ENCODE data around the gene BCAR3. TPM values are rescaled to one million over a fixed set of nuclear protein-coding genes. Genes with fewer than 3 reads are reported as not detected.

Gene BCAR3
- total RNA-seq, 2 donors from 2014 or later, result 32.7 to 48.7 TPM

DNA sequence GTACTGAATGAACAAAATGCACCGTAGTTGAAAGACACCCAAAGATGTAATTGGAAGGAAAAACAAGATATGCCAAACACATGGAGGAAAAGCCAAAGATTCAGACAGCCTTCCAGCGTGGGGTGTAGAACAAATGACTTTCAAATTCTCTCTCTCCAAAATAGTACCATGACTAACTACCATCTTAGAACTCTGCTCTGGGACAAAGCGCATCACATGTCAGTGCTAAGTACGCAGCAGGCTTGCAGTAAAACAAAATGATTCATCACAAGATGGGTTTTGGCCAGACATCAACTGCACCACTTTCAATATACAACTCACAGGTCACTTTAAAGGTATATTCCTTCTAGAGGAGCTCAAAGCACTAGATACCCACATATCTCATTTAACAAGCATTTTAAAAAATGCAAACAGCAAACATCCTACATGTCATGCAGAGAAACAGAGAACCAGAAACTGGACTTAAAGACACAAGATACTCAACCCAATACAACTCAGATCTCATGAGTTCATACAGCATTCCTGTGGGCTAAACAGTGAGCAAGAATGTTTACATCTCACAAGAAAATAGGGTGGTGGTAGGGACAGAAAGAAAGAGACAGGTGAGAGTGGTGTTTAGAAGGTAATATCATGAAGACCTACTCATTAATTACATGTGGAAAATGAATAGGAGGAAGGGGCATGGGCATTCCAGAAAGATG is 75.7 kb downstream of the BCAR3 start:
- Mint-ChIP-seq H3K27ac (no peak overlapping the region), H3K4me1 (peaks cover 62% of the 10 kb centered on the region), H3K27me3 (ENCODE audit: insufficient read depth) (no peaks in the 10 kb centered on the region), H3K4me3 (no peak overlapping the region), H3K36me3 (ENCODE audit: low read depth) (peaks cover 19% of the 10 kb centered on the region), H3K9me3 (no peaks in the 10 kb centered on the region)
- TF ChIP-seq, protein P1, sequence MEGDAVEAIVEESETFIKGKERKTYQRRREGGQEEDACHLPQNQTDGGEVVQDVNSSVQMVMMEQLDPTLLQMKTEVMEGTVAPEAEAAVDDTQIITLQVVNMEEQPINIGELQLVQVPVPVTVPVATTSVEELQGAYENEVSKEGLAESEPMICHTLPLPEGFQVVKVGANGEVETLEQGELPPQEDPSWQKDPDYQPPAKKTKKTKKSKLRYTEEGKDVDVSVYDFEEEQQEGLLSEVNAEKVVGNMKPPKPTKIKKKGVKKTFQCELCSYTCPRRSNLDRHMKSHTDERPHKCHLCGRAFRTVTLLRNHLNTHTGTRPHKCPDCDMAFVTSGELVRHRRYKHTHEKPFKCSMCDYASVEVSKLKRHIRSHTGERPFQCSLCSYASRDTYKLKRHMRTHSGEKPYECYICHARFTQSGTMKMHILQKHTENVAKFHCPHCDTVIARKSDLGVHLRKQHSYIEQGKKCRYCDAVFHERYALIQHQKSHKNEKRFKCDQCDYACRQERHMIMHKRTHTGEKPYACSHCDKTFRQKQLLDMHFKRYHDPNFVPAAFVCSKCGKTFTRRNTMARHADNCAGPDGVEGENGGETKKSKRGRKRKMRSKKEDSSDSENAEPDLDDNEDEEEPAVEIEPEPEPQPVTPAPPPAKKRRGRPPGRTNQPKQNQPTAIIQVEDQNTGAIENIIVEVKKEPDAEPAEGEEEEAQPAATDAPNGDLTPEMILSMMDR (conservative IDR thresholded peaks at IDR 0.05), result no peak
- peaks cover 49% of the 10 kb centered on the region for H3K36me3 ChIP-seq (ENCODE audit: control insufficient read depth, insufficient read depth, low read length)
- DNase-seq, result peak; percentile 6
- no peaks in the 10 kb centered on the region for H3K27me3 ChIP-seq (ENCODE audit: control insufficient read depth, insufficient read depth, low read length, poor library complexity, severe bottlenecking)
- H3K9me3 ChIP-seq (ENCODE audit: control insufficient read depth, low read length), result no peaks in the 10 kb centered on the region
- peaks cover 18% of the 10 kb centered on the region for H3K4me1 ChIP-seq (ENCODE audit: control insufficient read depth, insufficient read depth, low read length)
- no peak overlapping the region for H3K4me3 ChIP-seq (ENCODE audit: low read length)
- WGBS, 2 experiments (ENCODE audit: insufficient coverage in 1 of 2, insufficient read length in 1 of 2), result 88 to 92% methylated on average over 2 to 4 of the region's 4 CpGs
- no peak overlapping the region for H3K27ac ChIP-seq (ENCODE audit: low read depth, low read length)
- H3K9ac ChIP-seq (ENCODE audit: extremely low read depth, low read length, poor library complexity, severe bottlenecking), result no peak overlapping the region

- Mint-ChIP-seq H3K36me3 (ENCODE audit: low read depth) (peaks cover 17% of the 10 kb centered on the region), H3K27ac (no peak overlapping the region), H3K4me3 (no peak overlapping the region), H3K4me1 (peaks cover 62% of the 10 kb centered on the region), H3K27me3 (ENCODE audit: insufficient read depth) (no peaks in the 10 kb centered on the region), H3K9me3 (no peaks in the 10 kb centered on the region)
- no peak for DNase-seq
- TF ChIP-seq, protein P1 (conservative IDR thresholded peaks at IDR 0.05), result no peak
- Histone ChIP-seq H3K36me3 (ENCODE audit: control insufficient read depth, insufficient read depth, low read length) (peaks cover 51% of the 10 kb centered on the region), H3K27ac (ENCODE audit: low read depth, low read length) (no peak overlapping the region), H3K9ac (ENCODE audit: extremely low read depth, low read length, poor library complexity, severe bottlenecking) (no peak overlapping the region), H3K9me3 (ENCODE audit: control insufficient read depth, low read length) (no peaks in the 10 kb centered on the region), H3K4me1 (ENCODE audit: control insufficient read depth, insufficient read depth, low read length) (peaks cover 16% of the 10 kb centered on the region), H3K27me3 (ENCODE audit: control insufficient read depth, insufficient read depth, low read length, poor library complexity, severe bottlenecking) (no peaks in the 10 kb centered on the region), H3K4me3 (ENCODE audit: low read length) (no peak overlapping the region)
- 94 to 95% methylated on average over 9 to 10 of the region's 10 CpGs for WGBS, 2 experiments (ENCODE audit: insufficient coverage in 1 of 2, insufficient read length in 1 of 2)
Measured at GRCh38 chr1:93605026-93605568, 76.5 kb downstream of the BCAR3 start.

DNA sequence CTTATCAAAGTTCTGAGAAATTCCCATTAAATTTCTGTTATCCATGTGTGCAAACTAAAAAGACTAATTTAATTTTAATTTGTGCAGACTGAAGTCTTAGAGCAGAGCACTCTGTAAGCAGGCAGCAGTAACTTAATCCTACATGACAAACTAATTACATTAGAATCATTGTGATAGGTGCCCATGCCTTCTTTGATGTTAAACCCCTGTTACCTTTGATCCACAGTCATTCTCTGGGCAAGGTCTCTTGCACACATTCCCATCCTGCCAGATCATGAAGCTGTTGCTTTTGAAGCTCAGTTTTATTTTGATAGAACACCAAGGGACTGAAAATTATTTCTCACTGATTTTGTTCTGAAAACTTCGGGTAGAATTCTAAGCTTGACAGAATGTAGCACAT is 77.2 kb downstream of the BCAR3 start:
- Mint-ChIP-seq H3K9me3 (no peaks in the 10 kb centered on the region), H3K36me3 (ENCODE audit: low read depth) (peaks cover 17% of the 10 kb centered on the region)
- TF ChIP-seq, protein P1 (conservative IDR thresholded peaks at IDR 0.05), result no peak

More for the DNA sequence above, 77.2 kb downstream of the BCAR3 start:
- Histone ChIP-seq H3K36me3 (ENCODE audit: control insufficient read depth, insufficient read depth, low read length) (peaks cover 47% of the 10 kb centered on the region), H3K4me3 (ENCODE audit: low read length) (no peak overlapping the region), H3K9ac (ENCODE audit: extremely low read depth, low read length, poor library complexity, severe bottlenecking) (no peak overlapping the region), H3K27me3 (ENCODE audit: control insufficient read depth, insufficient read depth, low read length, poor library complexity, severe bottlenecking) (no peaks in the 10 kb centered on the region), H3K9me3 (ENCODE audit: control insufficient read depth, low read length) (no peaks in the 10 kb centered on the region), H3K27ac (ENCODE audit: low read depth, low read length) (no peak overlapping the region), H3K4me1 (ENCODE audit: control insufficient read depth, insufficient read depth, low read length) (peaks cover 10% of the 10 kb centered on the region)
- Mint-ChIP-seq H3K4me1 (peaks cover 64% of the 10 kb centered on the region), H3K27me3 (ENCODE audit: insufficient read depth) (no peaks in the 10 kb centered on the region), H3K27ac (no peak overlapping the region), H3K4me3 (no peak overlapping the region)
- DNase-seq, result peak; percentile 13
- WGBS, 2 experiments (ENCODE audit: insufficient coverage in 1 of 2, insufficient read length in 1 of 2), result 94 to 100% methylated on average over 1 of the region's 1 CpG
